DND-41 (cell line): Measurements from ENCODE around the gene ST6GALNAC3.

Experiments used
- ATAC-seq: fragments of 200-7000 bp; cut with Tn5 transposase; 3 replicates; pipeline ENCODE4 v1.9.1; 2021; ENCODE audit warnings: low read depth; ENCODE audit not compliant: insufficient read depth
- DNase-seq: peaks from one replicate; pipeline ENCODE4 v3.0.0-alpha.2; 2020
- H2AFZ ChIP-seq: 2 replicates; pipeline ENCODE4 v1.6.0; 2012; ENCODE audit warnings: low read depth, low read length
- H3K27ac ChIP-seq: 2 replicates; pipeline ENCODE4 v1.5.1; 2012; ENCODE audit warnings: low read length, inconsistent platforms
- H3K27me3 ChIP-seq: fragments of 200-600 bp; sonication (generic); 2 replicates; pipeline ENCODE4 v1.6.0; 2012; ENCODE audit warnings: low read length, mild to moderate bottlenecking, inconsistent platforms; ENCODE audit not compliant: insufficient read depth, poor library complexity
- H3K36me3 ChIP-seq: 2 replicates; pipeline ENCODE4 v1.5.1; 2012; ENCODE audit warnings: low read length, inconsistent platforms; ENCODE audit not compliant: insufficient read depth
- H3K4me1 ChIP-seq: 2 replicates; pipeline ENCODE4 v1.5.1; 2012; ENCODE audit warnings: mild to moderate bottlenecking, low read length; ENCODE audit not compliant: insufficient read depth
- H3K4me2 ChIP-seq: 2 replicates; pipeline ENCODE4 v1.6.0; 2012; ENCODE audit warnings: mild to moderate bottlenecking, moderate library complexity, low read length, inconsistent platforms; ENCODE audit not compliant: insufficient read depth
- H3K4me3 ChIP-seq, 2 experiments: fragments of 200-600 bp in 1 of 2; shearing (Covaris generic) in 1 of 2; 2 replicates each; pipeline ENCODE4 v1.5.1; 2012 to 2016; ENCODE audit warnings: inconsistent platforms in 2 of 2, low read length in 2 of 2, mild to moderate bottlenecking in 2 of 2, low read depth in 1 of 2, moderate library complexity in 1 of 2
- H3K79me2 ChIP-seq: 2 replicates; pipeline ENCODE4 v1.6.0; 2012; ENCODE audit warnings: low read length, inconsistent platforms; ENCODE audit not compliant: insufficient read depth
- H3K9ac ChIP-seq: 2 replicates; pipeline ENCODE4 v1.6.0; 2012; ENCODE audit warnings: low read depth, mild to moderate bottlenecking, inconsistent platforms, low read length, moderate library complexity
- H3K9me3 ChIP-seq: 2 replicates; pipeline ENCODE4 v1.5.1; 2012; ENCODE audit warnings: low read length, moderate library complexity, mild to moderate bottlenecking, inconsistent platforms; ENCODE audit not compliant: insufficient read depth, severe bottlenecking
- H4K20me1 ChIP-seq: 2 replicates; pipeline ENCODE4 v1.6.0; 2012; ENCODE audit warnings: low read length; ENCODE audit not compliant: insufficient read depth
- CTCF ChIP-seq: IDR thresholded peaks from 2 replicates; pipeline ENCODE4 v1.5.1; 2012; ENCODE audit warnings: borderline replicate concordance, low read length, moderate library complexity, mild to moderate bottlenecking; ENCODE audit not compliant: poor library complexity, severe bottlenecking; ENCODE audit errors: extremely low read depth
- EZH2 ChIP-seq: IDR thresholded peaks from 3 replicates; pipeline ENCODE4 v1.6.1; 2012; ENCODE audit warnings: borderline replicate concordance, low read depth, mild to moderate bottlenecking, moderate library complexity, low read length, inconsistent platforms; ENCODE audit not compliant: severe bottlenecking

The ST6GALNAC3 gene

GRCh38 chr1:76066394-76066793 is 8.2 kb upstream of the ST6GALNAC3 start:
- TF ChIP-seq CTCF = no peak
- TF ChIP-seq EZH2 = no peak
- Histone ChIP-seq H3K4me1 (no peaks in the 10 kb centered on the region), H3K9ac (no peak overlapping the region), H3K4me3 (no peak overlapping the region), H4K20me1 (no peaks in the 10 kb centered on the region), H3K36me3 (no peaks in the 10 kb centered on the region), H3K27ac (no peak overlapping the region), H3K27me3 (no peaks in the 10 kb centered on the region), H3K79me2 (no peaks in the 10 kb centered on the region), H2AFZ (no peak overlapping the region), H3K9me3 (no peaks in the 10 kb centered on the region), H3K4me2 (no peak overlapping the region)
- no peak for ATAC-seq
- DNase-seq = no peak

GRCh38 chr1:76068542-76068941 is 6.0 kb upstream of the ST6GALNAC3 start:
- H2AFZ ChIP-seq = no peak overlapping the region
- no peak overlapping the region for H3K4me2 ChIP-seq
- H3K9ac ChIP-seq = no peak overlapping the region
- H3K4me3 ChIP-seq = no peak overlapping the region
- no peaks in the 10 kb centered on the region for H3K27me3 ChIP-seq
- DNase-seq = no peak
- ATAC-seq = no peak
- TF ChIP-seq CTCF (no peak), EZH2 (no peak)
- no peaks in the 10 kb centered on the region for H3K36me3 ChIP-seq
- no peaks in the 10 kb centered on the region for H3K9me3 ChIP-seq
- H4K20me1 ChIP-seq = no peaks in the 10 kb centered on the region
- H3K27ac ChIP-seq = no peak overlapping the region
- H3K79me2 ChIP-seq = no peaks in the 10 kb centered on the region
- no peaks in the 10 kb centered on the region for H3K4me1 ChIP-seq

DNA sequence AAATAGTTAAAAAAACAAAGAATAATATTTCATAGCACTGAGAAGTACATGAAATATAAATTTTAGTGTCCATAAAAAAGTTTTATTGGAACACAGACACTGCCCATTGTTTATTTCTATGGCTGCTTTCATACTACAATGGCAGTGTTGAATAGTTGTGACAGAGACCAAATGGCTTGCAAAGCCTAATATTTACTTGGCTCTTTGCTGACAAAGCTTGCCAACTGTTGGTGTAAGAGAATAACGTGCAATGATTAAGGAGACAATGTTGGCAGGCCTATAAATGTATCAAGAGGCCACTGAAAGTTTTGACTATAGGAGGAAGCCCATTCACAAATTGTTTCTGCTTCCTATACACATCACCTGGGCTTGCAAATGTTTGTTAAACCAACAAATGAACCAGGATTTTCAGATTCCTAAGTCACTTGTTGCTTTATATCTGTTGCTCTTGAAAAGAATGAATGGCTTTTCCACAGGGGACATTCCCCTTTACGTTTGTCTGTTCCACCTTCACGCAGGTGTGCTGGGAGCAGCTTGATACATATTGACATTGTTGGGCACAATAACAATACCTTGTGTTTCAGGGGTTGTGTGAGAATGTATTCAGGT is 5.5 kb upstream of the ST6GALNAC3 start:
- TF ChIP-seq EZH2 (no peak), CTCF (no peak)
- H3K36me3 ChIP-seq = no peaks in the 10 kb centered on the region
- no peaks in the 10 kb centered on the region for H3K27me3 ChIP-seq
- H3K4me3 ChIP-seq = no peak overlapping the region
- ATAC-seq = no peak
- H3K27ac ChIP-seq = no peak overlapping the region
- no peaks in the 10 kb centered on the region for H4K20me1 ChIP-seq
- no peak overlapping the region for H2AFZ ChIP-seq
- H3K4me2 ChIP-seq = no peak overlapping the region
- H3K9ac ChIP-seq = no peak overlapping the region
- no peaks in the 10 kb centered on the region for H3K79me2 ChIP-seq
- no peaks in the 10 kb centered on the region for H3K9me3 ChIP-seq
- DNase-seq = no peak
- H3K4me1 ChIP-seq = no peaks in the 10 kb centered on the region

- H4K20me1 ChIP-seq = no peaks in the 10 kb centered on the region
- H3K4me2 ChIP-seq = no peak overlapping the region
- no peak for DNase-seq
- H3K27ac ChIP-seq = no peak overlapping the region
- no peak overlapping the region for H2AFZ ChIP-seq
- ATAC-seq = no peak
- no peaks in the 10 kb centered on the region for H3K79me2 ChIP-seq
- H3K9ac ChIP-seq = no peak overlapping the region
- no peaks in the 10 kb centered on the region for H3K27me3 ChIP-seq
- no peaks in the 10 kb centered on the region for H3K9me3 ChIP-seq
- H3K36me3 ChIP-seq = no peaks in the 10 kb centered on the region
- H3K4me3 ChIP-seq = no peak overlapping the region
- H3K4me1 ChIP-seq = no peaks in the 10 kb centered on the region
- TF ChIP-seq CTCF (no peak), EZH2 (no peak)
These were observed 4.0 kb upstream of the ST6GALNAC3 start for GRCh38 chr1:76070538-76070937.
